IPS DF 6.9 (cell line): ENCODE results near the gene CENPX.

Source experiments
- DNase-seq: peaks from one replicate; pipeline ENCODE4 v3.0.0-alpha.2; 2013; ENCODE audit warnings: low read depth, low spot score
- H3K27ac ChIP-seq: one replicate; pipeline ENCODE4 v1.5.1; 2013; ENCODE audit warnings: low read length, control low read depth
- H3K27me3 ChIP-seq: 2 replicates; pipeline ENCODE4 v1.6.1; 2013; ENCODE audit warnings: mild to moderate bottlenecking, low read length; ENCODE audit not compliant: control insufficient read depth, insufficient read depth
- H3K36me3 ChIP-seq: 2 replicates; pipeline ENCODE4 v1.6.1; 2013; ENCODE audit warnings: low read length; ENCODE audit not compliant: control insufficient read depth, insufficient read depth
- H3K4me1 ChIP-seq: 2 replicates; pipeline ENCODE4 v1.6.1; 2013; ENCODE audit warnings: low read length; ENCODE audit not compliant: control insufficient read depth, insufficient read depth
- H3K4me3 ChIP-seq: 2 replicates; pipeline ENCODE4 v1.5.1; 2013; ENCODE audit warnings: mild to moderate bottlenecking, low read length
- H3K9me3 ChIP-seq: 2 replicates; pipeline ENCODE4 v1.6.1; 2013; ENCODE audit warnings: low read length, inconsistent platforms; ENCODE audit not compliant: control insufficient read depth, insufficient read depth
- WGBS: extraction: QIAGEN DNeasy Blood & Tissue Kit; methylation state at CpG from one replicate; pipeline ENCODE4 v1.1.7; 2013; ENCODE audit warnings: mixed read lengths, missing lambda C conversion rate; ENCODE audit not compliant: insufficient read length, insufficient coverage; 5-methylcytosine and 5-hydroxymethylcytosine counted together

Gene CENPX

DNA sequence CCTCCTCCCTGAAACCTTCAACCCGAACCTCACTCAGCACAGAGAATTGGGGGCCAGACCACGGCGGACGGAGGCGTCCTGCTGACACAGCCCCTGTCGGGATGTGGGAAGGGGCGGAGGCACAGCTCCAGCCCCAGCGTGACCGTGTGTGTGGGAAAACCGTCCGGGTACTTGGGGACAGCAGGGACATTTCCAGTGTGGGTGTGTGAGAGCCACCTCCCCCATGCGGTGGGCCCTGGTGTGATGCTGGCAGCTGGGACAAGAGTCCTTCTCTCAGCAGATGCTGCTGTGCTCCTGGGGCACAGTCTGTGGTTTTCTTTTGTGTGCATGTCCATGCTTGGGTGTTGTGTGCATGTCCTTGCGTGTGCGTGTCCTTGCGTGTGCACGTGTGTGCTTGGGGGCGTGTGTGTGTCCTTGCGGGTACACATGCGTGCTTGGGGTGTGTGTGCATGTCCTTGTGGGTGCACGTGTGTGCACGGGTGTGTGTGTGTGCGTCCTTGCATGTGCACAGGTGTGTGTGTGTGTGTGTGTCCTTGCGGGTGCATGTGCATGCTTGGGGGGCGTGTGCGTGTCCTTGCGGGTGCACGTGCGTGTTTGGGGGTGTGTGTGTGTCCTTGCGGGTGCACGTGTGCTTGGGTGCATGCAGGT, 16.9 kb downstream of the CENPX start:
- H3K4me3 ChIP-seq, result no peak overlapping the region
- peaks cover 3% of the 10 kb centered on the region; the same call in 1 of the 2 replicates for H3K36me3 ChIP-seq
- no peaks in the 10 kb centered on the region for H3K27me3 ChIP-seq
- H3K9me3 ChIP-seq, result no peaks in the 10 kb centered on the region
- no CpG with 5 or more reads among the region's 30 CpGs for WGBS
- H3K4me1 ChIP-seq, result no peaks in the 10 kb centered on the region
- no peak for DNase-seq
- H3K27ac ChIP-seq, result no peak overlapping the region

DNA sequence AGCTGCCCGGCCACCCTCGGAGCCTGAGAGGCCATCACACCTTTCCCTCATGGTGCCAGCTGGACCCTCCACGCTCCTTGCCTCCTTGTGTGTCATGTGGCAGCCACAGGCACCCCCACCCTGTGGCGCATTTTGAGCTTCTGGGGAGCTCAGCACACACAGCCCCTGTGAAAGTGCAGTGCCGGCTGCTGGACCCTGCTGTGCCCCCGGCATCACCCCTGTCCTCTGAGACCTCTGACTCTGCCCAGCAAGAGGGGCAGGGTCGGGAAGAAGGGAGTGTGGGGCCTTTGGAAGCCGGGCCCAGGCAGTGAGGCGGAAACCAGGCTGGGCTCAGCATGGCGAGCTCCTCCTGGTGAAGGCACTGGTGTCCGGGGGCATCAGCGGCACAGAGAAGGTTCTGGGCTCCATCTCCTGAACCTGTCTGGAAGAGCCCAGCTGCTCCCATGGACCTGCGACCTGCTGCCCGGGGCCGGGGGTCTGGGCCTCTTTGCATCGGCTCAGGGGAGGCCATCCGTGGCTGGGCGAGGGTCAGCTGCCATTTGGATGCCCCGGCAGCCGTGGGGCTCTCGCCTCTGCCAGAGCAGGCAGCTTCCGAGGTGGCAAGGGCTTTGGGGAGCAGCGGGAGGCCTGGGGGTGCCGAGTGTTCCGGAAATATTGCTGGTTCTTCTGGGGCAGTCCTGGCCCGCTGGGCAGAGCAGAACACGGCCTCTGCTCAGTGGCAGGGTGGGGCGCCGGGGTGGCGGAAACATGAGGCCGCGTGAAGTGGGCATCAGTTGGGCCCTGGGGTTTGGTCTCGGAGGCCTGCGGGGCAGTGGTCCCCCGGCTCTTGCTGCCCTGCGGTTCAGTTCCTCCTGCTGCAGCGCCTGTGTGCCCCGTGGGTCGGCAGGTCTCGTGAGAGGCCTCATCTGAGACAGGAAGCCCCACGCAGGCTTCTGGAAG, 17.9 kb downstream of the CENPX start:
- Histone ChIP-seq H3K27me3 (no peaks in the 10 kb centered on the region), H3K4me3 (no peak overlapping the region), H3K9me3 (no peaks in the 10 kb centered on the region), H3K4me1 (0 out of 2 replicates have a peak, but pooled peaks cover 1% of the 10 kb centered on the region), H3K27ac (no peak overlapping the region), H3K36me3 (peaks cover 3% of the 10 kb centered on the region; the same call in 1 of the 2 replicates)
- no CpG with 5 or more reads among the region's 41 CpGs for WGBS
- DNase-seq, result no peak

DNA sequence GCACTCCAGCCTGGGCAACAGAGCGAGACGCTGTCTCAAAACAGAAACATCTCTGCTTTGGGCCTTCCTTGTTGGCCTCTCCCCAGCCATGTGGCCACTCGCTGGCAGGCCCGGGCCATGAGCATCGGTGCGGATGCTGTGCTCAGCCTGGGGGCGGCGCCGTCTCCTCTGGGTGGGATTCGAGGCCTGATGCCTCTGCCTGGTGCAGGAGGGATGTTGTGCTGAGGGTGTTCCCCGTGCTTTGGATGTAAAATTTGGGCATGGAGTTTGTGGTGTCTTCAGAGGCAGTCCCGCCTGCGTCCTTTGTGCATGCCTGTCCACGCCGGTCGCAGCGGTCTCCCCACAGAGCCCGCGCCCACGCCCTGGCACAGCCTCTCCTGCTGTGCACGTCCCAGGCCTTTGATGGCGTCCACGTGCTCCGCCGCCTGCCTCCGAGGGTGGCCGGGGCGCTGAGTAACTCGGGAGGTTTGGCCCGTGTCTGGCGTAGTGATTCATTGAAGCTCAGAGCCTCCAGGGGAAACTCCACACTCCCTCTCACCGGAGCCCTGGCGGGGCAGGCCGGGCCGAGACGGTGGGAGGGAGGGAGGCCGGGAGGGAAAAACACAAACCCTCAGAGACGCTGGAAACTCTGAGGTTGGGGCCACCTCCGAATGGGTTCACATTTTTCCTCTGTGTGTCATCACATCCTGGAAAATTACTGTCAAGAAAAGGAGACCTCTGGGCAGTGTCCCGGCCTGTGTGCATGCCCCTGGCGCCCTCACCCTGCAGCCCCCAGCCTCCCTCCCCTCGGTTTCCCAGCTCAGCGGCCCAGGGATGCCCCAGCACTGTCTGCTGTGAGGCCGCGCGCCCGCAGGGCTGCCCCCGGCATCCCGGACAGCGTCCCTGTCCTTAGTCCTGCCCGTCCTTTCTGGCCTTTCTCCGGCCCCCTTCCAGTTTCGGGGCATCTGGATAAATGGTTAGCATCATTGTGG, 19.0 kb downstream of the CENPX start:
- H3K4me1 ChIP-seq, result 0 out of 2 replicates have a peak, but pooled peaks cover 1% of the 10 kb centered on the region
- H3K4me3 ChIP-seq, result no peak overlapping the region
- H3K27me3 ChIP-seq, result no peaks in the 10 kb centered on the region
- no peak for DNase-seq
- no peaks in the 10 kb centered on the region for H3K9me3 ChIP-seq
- no CpG with 5 or more reads among the region's 53 CpGs for WGBS
- H3K27ac ChIP-seq, result no peak overlapping the region
- peaks cover 3% of the 10 kb centered on the region; the same call in 1 of the 2 replicates for H3K36me3 ChIP-seq

DNA sequence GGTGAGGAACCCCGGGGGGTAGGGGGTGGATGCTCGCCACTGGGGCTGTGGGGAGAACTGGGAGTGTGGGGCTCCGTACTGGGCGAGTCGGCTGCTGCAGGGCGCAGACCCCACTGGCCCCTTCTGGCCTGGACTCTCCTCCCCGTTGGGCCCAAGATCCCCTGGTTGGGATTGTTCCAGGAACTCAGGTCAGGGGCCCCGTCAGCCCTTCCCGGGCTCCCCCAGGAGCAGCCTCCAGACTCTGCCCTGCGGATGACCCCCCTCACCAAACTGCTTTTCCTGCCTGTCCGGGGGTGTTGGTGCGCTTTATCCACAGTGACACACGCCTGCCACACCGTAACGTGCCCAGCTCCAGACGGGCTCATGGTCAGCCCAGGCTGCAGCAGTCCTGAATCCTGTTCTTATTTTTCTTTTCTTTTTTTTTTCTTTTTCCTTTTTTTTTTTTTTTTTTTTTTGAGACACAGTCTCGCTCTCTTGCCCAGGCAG, 21.1 kb downstream of the CENPX start:
- no peak overlapping the region for H3K27ac ChIP-seq
- WGBS, result no CpG with 5 or more reads among the region's 17 CpGs
- no peak for DNase-seq
- H3K36me3 ChIP-seq, result peaks cover 3% of the 10 kb centered on the region; the same call in 1 of the 2 replicates
- H3K27me3 ChIP-seq, result no peaks in the 10 kb centered on the region
- H3K4me3 ChIP-seq, result no peak overlapping the region
- no peaks in the 10 kb centered on the region for H3K9me3 ChIP-seq
- H3K4me1 ChIP-seq, result 0 out of 2 replicates have a peak, but pooled peaks cover 1% of the 10 kb centered on the region

DNA sequence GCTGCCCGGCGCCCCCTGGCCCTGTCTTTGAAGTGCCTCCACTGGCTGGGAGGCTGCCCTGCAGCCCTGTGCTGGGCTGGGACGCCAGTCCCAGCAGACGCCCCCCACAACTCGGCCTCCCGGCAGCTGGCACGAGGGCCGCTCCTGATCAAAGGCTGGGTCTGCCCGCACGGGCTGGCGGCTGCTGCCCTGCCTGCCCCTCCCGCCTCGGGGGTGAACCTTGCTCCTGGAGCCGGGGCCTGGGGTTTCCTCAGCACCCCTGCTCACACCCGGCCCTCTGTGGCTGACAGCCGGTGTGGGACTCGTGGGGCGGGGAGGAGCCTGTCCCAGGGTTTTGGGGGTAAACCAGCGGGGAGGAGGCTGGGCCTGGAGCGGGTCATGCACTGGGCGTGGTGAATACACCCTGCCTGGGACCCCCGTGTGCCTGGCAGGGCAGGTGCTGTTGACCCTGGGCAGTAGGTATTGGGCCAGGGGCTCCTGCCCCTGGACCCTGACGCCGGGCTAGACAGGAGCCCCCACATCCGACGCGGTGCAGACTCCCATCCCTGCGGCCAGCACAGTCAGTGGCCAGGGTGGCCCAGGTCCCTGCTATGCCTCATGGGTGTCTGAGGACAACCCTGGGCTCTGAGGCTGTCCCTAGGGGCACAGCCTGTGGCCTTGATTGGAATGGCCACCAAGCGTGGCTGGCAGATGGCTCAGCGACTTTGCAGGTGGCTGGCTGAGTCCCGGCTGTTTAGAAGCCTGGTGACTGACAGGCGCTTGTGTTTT, 21.7 kb downstream of the CENPX start:
- no peak for DNase-seq
- Histone ChIP-seq H3K4me3 (no peak overlapping the region), H3K4me1 (0 out of 2 replicates have a peak, but pooled peaks cover 1% of the 10 kb centered on the region), H3K27ac (no peak overlapping the region), H3K36me3 (peaks cover 3% of the 10 kb centered on the region; the same call in 1 of the 2 replicates), H3K9me3 (no peaks in the 10 kb centered on the region), H3K27me3 (no peaks in the 10 kb centered on the region)
- WGBS, result no CpG with 5 or more reads among the region's 32 CpGs

DNA sequence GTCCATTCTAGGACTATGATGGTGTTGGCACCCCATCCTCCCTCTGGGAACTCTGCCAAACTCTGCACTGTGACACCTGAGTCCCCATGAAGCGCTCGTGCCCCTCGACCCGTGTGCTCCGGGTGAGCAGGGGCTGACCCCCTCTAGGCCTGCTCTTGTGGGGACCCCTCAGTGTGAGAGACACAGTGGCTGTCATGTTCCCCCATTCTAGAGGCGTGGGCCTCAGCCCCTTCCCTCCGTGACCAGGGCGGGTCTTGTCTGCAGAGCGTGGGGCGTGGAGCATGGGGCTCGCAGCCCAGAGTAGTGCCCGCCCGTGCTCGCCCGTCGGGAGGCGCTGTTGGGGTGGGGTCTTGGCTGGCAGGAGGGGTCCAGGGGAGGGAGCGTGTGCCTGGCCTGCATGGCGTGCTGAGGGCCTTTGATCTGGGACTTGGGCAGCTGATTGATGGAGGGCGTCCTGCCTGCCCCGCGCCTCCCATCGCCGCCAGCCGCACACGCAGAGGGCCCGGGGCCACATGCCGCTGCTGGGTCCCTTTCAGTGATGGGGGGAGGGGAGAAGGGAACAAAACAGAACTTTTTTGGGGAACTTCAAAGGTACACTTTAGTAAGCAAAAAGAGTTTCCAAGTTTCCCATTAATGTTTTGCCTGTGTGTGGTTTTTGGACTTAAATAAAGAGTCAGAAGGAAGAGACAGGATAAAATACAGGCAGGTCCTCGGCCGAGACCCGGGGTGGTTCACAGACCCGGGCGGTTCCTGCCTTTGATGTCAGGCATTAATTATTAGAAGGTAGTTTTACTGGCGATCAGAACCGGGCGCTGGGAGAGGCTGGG, 22.5 kb downstream of the CENPX start:
- DNase-seq, result no peak
- no peak overlapping the region for H3K27ac ChIP-seq
- H3K36me3 ChIP-seq, result peaks cover 3% of the 10 kb centered on the region; the same call in 1 of the 2 replicates
- H3K4me1 ChIP-seq, result 0 out of 2 replicates have a peak, but pooled peaks cover 1% of the 10 kb centered on the region
- H3K27me3 ChIP-seq, result no peaks in the 10 kb centered on the region
- H3K9me3 ChIP-seq, result no peaks in the 10 kb centered on the region
- no peak overlapping the region for H3K4me3 ChIP-seq
- no CpG with 5 or more reads among the region's 36 CpGs for WGBS

DNA sequence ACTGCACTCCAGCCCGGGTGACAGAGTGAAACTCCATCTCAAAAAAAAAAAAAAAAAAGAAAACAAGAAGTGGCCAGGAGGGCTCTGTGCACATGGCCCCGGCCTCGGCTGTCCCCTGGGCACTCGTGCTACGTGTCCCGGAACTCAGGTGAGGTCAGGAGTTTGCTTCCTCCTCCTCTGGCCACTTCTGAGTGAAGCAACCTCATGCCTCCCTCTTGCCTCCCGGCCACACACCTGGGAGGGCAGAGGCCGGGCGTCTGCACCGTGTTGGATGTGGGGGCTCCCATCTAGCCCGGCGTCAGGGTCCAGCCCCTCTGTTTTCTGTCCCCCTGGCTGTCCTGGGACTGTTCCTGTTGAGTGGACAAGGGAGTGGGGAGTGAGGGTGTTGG, 23.1 kb downstream of the CENPX start:
- no peaks in the 10 kb centered on the region for H3K9me3 ChIP-seq
- no peak overlapping the region for H3K27ac ChIP-seq
- DNase-seq, result no peak
- WGBS, result no CpG with 5 or more reads among the region's 12 CpGs
- H3K36me3 ChIP-seq, result peaks cover 3% of the 10 kb centered on the region; the same call in 1 of the 2 replicates
- 0 out of 2 replicates have a peak, but pooled peaks cover 1% of the 10 kb centered on the region for H3K4me1 ChIP-seq
- no peaks in the 10 kb centered on the region for H3K27me3 ChIP-seq
- no peak overlapping the region for H3K4me3 ChIP-seq

DNA sequence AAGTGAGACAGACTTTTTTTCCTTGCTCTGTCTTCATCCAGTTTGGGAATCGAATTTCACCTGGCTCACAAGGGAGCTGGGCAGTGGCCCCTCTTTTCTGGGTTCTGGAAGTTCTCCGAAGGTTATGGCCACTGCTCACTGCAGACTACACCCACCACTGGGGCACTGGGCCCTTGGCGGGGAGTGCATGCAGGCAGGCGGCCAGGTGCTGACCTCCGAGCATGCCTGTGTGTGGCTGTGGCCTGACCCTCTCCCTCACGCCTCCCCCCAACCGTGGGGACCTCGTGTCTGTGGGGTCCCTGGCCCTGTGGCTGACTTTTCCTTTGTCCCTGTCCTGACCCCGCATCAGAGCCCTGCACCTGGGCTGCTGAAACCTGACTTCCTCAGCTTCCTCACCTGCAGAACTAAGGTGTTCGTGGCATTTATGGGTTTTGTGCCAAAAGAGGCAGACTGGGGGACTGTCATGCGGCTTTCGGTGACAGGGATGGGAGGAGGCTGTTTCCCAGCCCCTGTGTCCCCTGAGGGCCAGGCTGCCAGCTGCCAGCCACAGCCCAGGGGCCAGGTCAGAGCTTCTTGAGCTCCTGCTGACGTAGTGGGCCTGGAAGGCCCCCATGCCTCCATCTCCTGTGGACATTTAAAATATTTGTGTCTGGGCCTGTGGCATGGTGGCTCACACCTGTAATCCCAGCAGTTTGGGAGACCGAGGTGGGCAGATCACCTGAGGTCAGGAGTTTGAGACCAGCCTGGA, 23.8 kb downstream of the CENPX start:
- DNase-seq, result no peak
- no peaks in the 10 kb centered on the region for H3K27me3 ChIP-seq
- no peaks in the 10 kb centered on the region for H3K9me3 ChIP-seq
- H3K27ac ChIP-seq, result no peak overlapping the region
- H3K36me3 ChIP-seq, result peaks cover 5% of the 10 kb centered on the region; the same call in 1 of the 2 replicates
- no CpG with 5 or more reads among the region's 14 CpGs for WGBS
- H3K4me3 ChIP-seq, result no peak overlapping the region
- peaks cover 4% of the 10 kb centered on the region; the same call in 1 of the 2 replicates for H3K4me1 ChIP-seq
